22Rv1 (cell line): ENCODE results near the gene MAP7.

Source experiments
- H3K27ac ChIP-seq: fragments of 450-650 bp; 2 replicates; pipeline ENCODE4 v1.5.1; 2017
- CTCF ChIP-seq: fragments of 450-650 bp; IDR thresholded peaks from 2 replicates; pipeline ENCODE4 v1.5.1; 2017; ENCODE audit warnings: mild to moderate bottlenecking
- ZFX ChIP-seq: fragments of 450-650 bp; IDR thresholded peaks from 2 replicates; pipeline ENCODE4 v1.6.1; 2017; ENCODE audit warnings: antibody characterized with exemption, borderline replicate concordance

MAP7 gene

GRCh38 chr6:136446145-136446544 is 104.1 kb downstream of the MAP7 start:
- H3K27ac ChIP-seq, result no peak overlapping the region
- TF ChIP-seq ZFX (no peak), CTCF (no peak)

GRCh38 chr6:136445063-136445462 is 105.2 kb downstream of the MAP7 start:
- no peak overlapping the region for H3K27ac ChIP-seq
- TF ChIP-seq CTCF (no peak), ZFX (no peak)

- TF ChIP-seq ZFX (no peak), CTCF (no peak)
- H3K27ac ChIP-seq, result peak overlapping the region; percentile 80
These were observed 110.0 kb downstream of the MAP7 start for GRCh38 chr6:136440203-136440602.

GRCh38 chr6:136439514-136440190 is 110.6 kb downstream of the MAP7 start:
- TF ChIP-seq ZFX, result no peak
- TF ChIP-seq CTCF, result no peak
- peak overlapping the region; percentile 80 for H3K27ac ChIP-seq

- H3K27ac ChIP-seq, result no peak overlapping the region
- TF ChIP-seq CTCF, result no peak
- no peak for TF ChIP-seq ZFX
These were observed 111.8 kb downstream of the MAP7 start for GRCh38 chr6:136438441-136438840.

GRCh38 chr6:136437246-136437645 is 113.0 kb downstream of the MAP7 start:
- H3K27ac ChIP-seq, result no peak overlapping the region
- TF ChIP-seq ZFX, result no peak
- no peak for TF ChIP-seq CTCF

GRCh38 chr6:136435101-136435500 is 115.1 kb downstream of the MAP7 start:
- peak overlapping the region; percentile 57 for H3K27ac ChIP-seq
- TF ChIP-seq ZFX, result no peak
- TF ChIP-seq CTCF, result no peak

GRCh38 chr6:136431306-136431705 is 118.9 kb downstream of the MAP7 start:
- H3K27ac ChIP-seq, result peak overlapping the region; percentile 79
